K562 (cell line): ENCODE measurements around the gene R3HDM2. TPM values are rescaled to one million over a fixed set of nuclear protein-coding genes. Genes with fewer than 3 reads are reported as not detected.

Experiments
- ARID3A ChIP-seq: IDR thresholded peaks from 2 replicates; pipeline ENCODE4 v1.6.1; 2012; ENCODE audit warnings: low read depth, low read length, improper control_type of control experiment, borderline replicate concordance
- CC2D1A ChIP-seq: fragments of 450-650 bp; IDR thresholded peaks from 2 replicates; pipeline ENCODE4 v1.6.1; 2017; ENCODE audit warnings: mild to moderate bottlenecking
- CHD4 ChIP-seq: fragments of 200-600 bp; sonication (generic); IDR thresholded peaks from 3 replicates; pipeline ENCODE4 v1.6.1; 2012; ENCODE audit warnings: low read depth, mild to moderate bottlenecking, mixed read lengths, low read length, inconsistent platforms; ENCODE audit not compliant: insufficient read depth, insufficient replicate concordance, poor library complexity, severe bottlenecking
- CREBBP ChIP-seq: IDR thresholded peaks from one replicate; pipeline ENCODE4 v1.6.1; 2012; ENCODE audit warnings: low read depth, mild to moderate bottlenecking, control low read depth, inconsistent platforms, low read length
- DNMT1 ChIP-seq: fragments of 450-650 bp; IDR thresholded peaks from 2 replicates; pipeline ENCODE4 v1.6.1; 2016; ENCODE audit warnings: antibody characterized with exemption, mild to moderate bottlenecking
- GATA2 ChIP-seq: sonication (generic); formaldehyde crosslinking; IDR thresholded peaks from 2 replicates; pipeline ENCODE4 v1.4.0; 2020; ENCODE audit warnings: mild to moderate bottlenecking, missing genetic modification reagents
- HLTF ChIP-seq: fragments of 450-650 bp; IDR thresholded peaks from 2 replicates; pipeline ENCODE4 v1.6.1; 2016
- IRF1 ChIP-seq: sonication (generic); formaldehyde crosslinking; IDR thresholded peaks from 2 replicates; pipeline ENCODE4 v1.8.0; 2022; ENCODE audit warnings: missing genetic modification reagents, mild to moderate bottlenecking, borderline replicate concordance
- PCBP1 ChIP-seq: fragments of 200-400 bp; formaldehyde crosslinking; IDR thresholded peaks from 2 replicates; pipeline ENCODE4 v1.6.1; 2018; ENCODE audit warnings: mild to moderate bottlenecking, low read depth, low read length; ENCODE audit not compliant: poor library complexity, severe bottlenecking
- TRIM24 ChIP-seq, 2 experiments: fragments of 450-650 bp; IDR thresholded peaks; 2 replicates each; pipeline ENCODE4 v1.6.1; 2016
- ZNF609 ChIP-seq: sonication (generic); formaldehyde crosslinking; IDR thresholded peaks from 2 replicates; pipeline ENCODE4 v1.8.1; 2023; ENCODE audit warnings: missing genetic modification reagents, mild to moderate bottlenecking, borderline replicate concordance
- ZZZ3 ChIP-seq: fragments of 450-650 bp; IDR thresholded peaks from 2 replicates; pipeline ENCODE4 v1.6.1; 2016; ENCODE audit warnings: antibody characterized with exemption, mild to moderate bottlenecking, moderate library complexity
- polyA plus RNA-seq, 8 experiments: library from polyadenylated mRNA; depleted of rRNA in 4 of 8; stranded (reverse) in 5 of 8; unstranded in 3 of 8; fragments of >200 nt; fragmentation: Nextera tagmentation in 2 of 8; fragmentation: Illumina TruSeq in 1 of 8; extraction: Ambion mirVana in 2 of 8; extraction: Trizol in 1 of 8; gene quantifications; 2 replicates each; pipeline versions ENCODE4 v1.2.1 to v1.2.3, GENCODE V29; 2011 to 2014; ENCODE audit warnings: inconsistent platforms in 1 of 8, missing spikeins in 1 of 8
- total RNA-seq, 7 experiments: library from RNA; depleted of rRNA in 6 of 7; stranded (reverse); fragments of >200 nt in 6 of 7; fragmentation: Illumina TruSeq in 2 of 7; extraction: Trizol in 2 of 7; gene quantifications; 2 replicates each; pipeline versions ENCODE4 v1.2.1 to v1.2.3, GENCODE V29; 2011 to 2021; ENCODE audit warnings: low replicate concordance in 1 of 7
- TF ChIP-seq, protein P1 (sequence below): fragments of 250-450 bp; sonication (Bioruptor Pico); IDR thresholded peaks from 2 replicates; pipeline ENCODE4 v1.4.0; 2020; ENCODE audit warnings: mild to moderate bottlenecking, moderate library complexity
- TF ChIP-seq, protein P2 (sequence below): fragments of 450-650 bp; IDR thresholded peaks from 2 replicates; pipeline ENCODE4 v1.6.1; 2016; ENCODE audit warnings: low read depth, mild to moderate bottlenecking, moderate library complexity

The R3HDM2 gene
- total and polyA plus RNA-seq, 9 of the 15 experiments (the other 6 are each of a cell fraction or from before 2014, with no cell fraction given): 3.3 to 18.8 (median 9.0) TPM

- TF ChIP-seq ARID3A: no peak
- TF ChIP-seq DNMT1: no peak
- TF ChIP-seq GATA2 (CRISPR knock-in tag): no peak
- TF ChIP-seq, protein P1, sequence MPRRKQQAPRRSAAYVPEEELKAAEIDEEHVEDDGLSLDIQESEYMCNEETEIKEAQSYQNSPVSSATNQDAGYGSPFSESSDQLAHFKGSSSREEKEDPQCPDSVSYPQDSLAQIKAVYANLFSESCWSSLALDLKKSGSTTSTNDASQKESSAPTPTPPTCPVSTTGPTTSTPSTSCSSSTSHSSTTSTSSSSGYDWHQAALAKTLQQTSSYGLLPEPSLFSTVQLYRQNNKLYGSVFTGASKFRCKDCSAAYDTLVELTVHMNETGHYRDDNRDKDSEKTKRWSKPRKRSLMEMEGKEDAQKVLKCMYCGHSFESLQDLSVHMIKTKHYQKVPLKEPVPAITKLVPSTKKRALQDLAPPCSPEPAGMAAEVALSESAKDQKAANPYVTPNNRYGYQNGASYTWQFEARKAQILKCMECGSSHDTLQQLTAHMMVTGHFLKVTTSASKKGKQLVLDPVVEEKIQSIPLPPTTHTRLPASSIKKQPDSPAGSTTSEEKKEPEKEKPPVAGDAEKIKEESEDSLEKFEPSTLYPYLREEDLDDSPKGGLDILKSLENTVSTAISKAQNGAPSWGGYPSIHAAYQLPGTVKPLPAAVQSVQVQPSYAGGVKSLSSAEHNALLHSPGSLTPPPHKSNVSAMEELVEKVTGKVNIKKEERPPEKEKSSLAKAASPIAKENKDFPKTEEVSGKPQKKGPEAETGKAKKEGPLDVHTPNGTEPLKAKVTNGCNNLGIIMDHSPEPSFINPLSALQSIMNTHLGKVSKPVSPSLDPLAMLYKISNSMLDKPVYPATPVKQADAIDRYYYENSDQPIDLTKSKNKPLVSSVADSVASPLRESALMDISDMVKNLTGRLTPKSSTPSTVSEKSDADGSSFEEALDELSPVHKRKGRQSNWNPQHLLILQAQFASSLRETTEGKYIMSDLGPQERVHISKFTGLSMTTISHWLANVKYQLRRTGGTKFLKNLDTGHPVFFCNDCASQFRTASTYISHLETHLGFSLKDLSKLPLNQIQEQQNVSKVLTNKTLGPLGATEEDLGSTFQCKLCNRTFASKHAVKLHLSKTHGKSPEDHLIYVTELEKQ: no peak
- TF ChIP-seq, protein P2, sequence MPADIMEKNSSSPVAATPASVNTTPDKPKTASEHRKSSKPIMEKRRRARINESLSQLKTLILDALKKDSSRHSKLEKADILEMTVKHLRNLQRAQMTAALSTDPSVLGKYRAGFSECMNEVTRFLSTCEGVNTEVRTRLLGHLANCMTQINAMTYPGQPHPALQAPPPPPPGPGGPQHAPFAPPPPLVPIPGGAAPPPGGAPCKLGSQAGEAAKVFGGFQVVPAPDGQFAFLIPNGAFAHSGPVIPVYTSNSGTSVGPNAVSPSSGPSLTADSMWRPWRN: no peak
- no peak for TF ChIP-seq PCBP1
- no peak for TF ChIP-seq TRIM24 (IDR thresholded peaks at IDR 0.05)
- no peak for TF ChIP-seq CREBBP
- TF ChIP-seq ZNF609 (CRISPR knock-in tag): no peak
- TF ChIP-seq ZZZ3: no peak
- TF ChIP-seq CHD4: no peak
- TF ChIP-seq CC2D1A: no peak
- TF ChIP-seq HLTF: 0 out of 2 replicates have a peak, but pooled peaks have one; percentile 7
- TF ChIP-seq IRF1 (CRISPR knock-in tag): no peak
Measured at GRCh38 chr12:57459750-57460467, 29.1 kb upstream of the R3HDM2 start, which contains the start of gene GLI1 (continued).
